ENCODE results near the gene PAX2.

GRCh38 chr10:100791369-100792058 is 46.1 kb downstream of the PAX2 start:
- no peak for TF ChIP-seq CTCF (IDR thresholded peaks at IDR 0.05)
- TF ChIP-seq POLR2A (IDR thresholded peaks at IDR 0.05): no peak

All from esophagus squamous epithelium (tissue), 4 donors.